Panc1 (cell line): ENCODE measurements around the gene MOK. TPM values are rescaled to one million over a fixed set of nuclear protein-coding genes. Genes with fewer than 3 reads are reported as not detected.

Experiments
- ATAC-seq: fragments of 200-7000 bp; cut with Tn5 transposase; 2 replicates; pipeline ENCODE4 v1.9.1; 2020; ENCODE audit warnings: mild to moderate bottlenecking, moderate library complexity
- BruUV-seq: library from RNA; stranded (reverse); fragments of 400-500 nt; replicated peaks from 2 replicates; lab custom pipeline; 2021; lab: Mats Ljungman, UMichigan
- CTCF ChIA-PET: fragments of 300-600 bp; sonication (Branson Sonifier 250); formaldehyde crosslinking; loops from one replicate; lab custom pipeline; 2022; ENCODE audit warnings: antibody characterized with exemption; lab: Charles Lee
- POLR2A ChIA-PET: fragments of 300-600 bp; sonication (Branson Sonifier 250); formaldehyde crosslinking; loops from one replicate; lab custom pipeline; 2022; ENCODE audit warnings: antibody characterized with exemption; lab: Charles Lee
- DNase-seq: peaks from one replicate; pipeline ENCODE4 v3.0.0-alpha.2; 2010; ENCODE audit warnings: low read depth, low spot score
- H3K27ac ChIP-seq: 2 replicates; pipeline ENCODE4 v1.5.1; 2011; ENCODE audit warnings: mild to moderate bottlenecking, low read length, inconsistent platforms
- H3K27me3 ChIP-seq: fragments of 200-500 bp; sonication (Bioruptor generic); 2 replicates; pipeline ENCODE4 v1.6.0; 2014; ENCODE audit warnings: low read length, inconsistent platforms; ENCODE audit not compliant: control insufficient read depth, insufficient read depth
- H3K36me3 ChIP-seq: fragments of 200-500 bp; sonication (Bioruptor generic); 2 replicates; pipeline ENCODE4 v1.5.1; 2014; ENCODE audit warnings: inconsistent platforms, mild to moderate bottlenecking, low read length, moderate library complexity; ENCODE audit not compliant: control insufficient read depth, insufficient read depth
- H3K4me1 ChIP-seq: 2 replicates; pipeline ENCODE4 v1.5.1; 2011; ENCODE audit warnings: inconsistent platforms, mild to moderate bottlenecking, low read length, moderate library complexity; ENCODE audit not compliant: control insufficient read depth, insufficient read depth
- H3K4me3 ChIP-seq, 2 experiments: 2 replicates each; pipeline ENCODE4 v1.5.1; 2011 to 2012; ENCODE audit warnings: low read depth in 2 of 2, low read length in 2 of 2, mild to moderate bottlenecking in 2 of 2, inconsistent platforms in 1 of 2, moderate library complexity in 1 of 2
- H3K9me3 ChIP-seq: fragments of 200-500 bp; sonication (Bioruptor generic); 2 replicates; pipeline ENCODE4 v1.5.1; 2014; ENCODE audit warnings: low read depth, mild to moderate bottlenecking, inconsistent platforms, low read length, moderate library complexity; ENCODE audit not compliant: control insufficient read depth, insufficient read depth
- CTCF ChIP-seq: fragments of 450-650 bp; IDR thresholded peaks from 2 replicates; pipeline ENCODE4 v1.5.1; 2017; ENCODE audit warnings: mild to moderate bottlenecking
- POLR2AphosphoS5 ChIP-seq: IDR thresholded peaks from 2 replicates; pipeline ENCODE4 v1.6.1; 2012; ENCODE audit warnings: mild to moderate bottlenecking, low read depth, low read length, moderate library complexity
- REST ChIP-seq, 2 experiments: IDR thresholded peaks; 2 replicates each; pipeline ENCODE4 v1.6.1; 2011 to 2012; ENCODE audit warnings: low read depth in 2 of 2, control low read depth in 1 of 2, low read length in 1 of 2, mild to moderate bottlenecking in 1 of 2, moderate library complexity in 1 of 2; ENCODE audit not compliant: insufficient read depth in 1 of 2
- SIN3A ChIP-seq: IDR thresholded peaks from 2 replicates; pipeline ENCODE4 v1.6.1; 2012; ENCODE audit warnings: low read depth, mild to moderate bottlenecking, low read length, moderate library complexity, borderline replicate concordance; ENCODE audit not compliant: insufficient read depth
- TCF7L2 ChIP-seq: IDR thresholded peaks from 2 replicates; pipeline ENCODE4 v1.6.1; 2011; ENCODE audit warnings: mild to moderate bottlenecking, low read depth, low read length, inconsistent platforms
- in situ Hi-C: cut with HindIII; loops from 2 replicates; pipeline ENCODE4 v1.10.0; 2016; ENCODE audit warnings: low sequenced_read_pairs, low pct_unique_long_range_greater_than_20kb
- intact Hi-C: fragments of 100-400 bp; cut with micrococcal nuclease; formaldehyde crosslinking; loops from one replicate; pipeline ENCODE4 v1.10.0; 2022; ENCODE audit not compliant: unreplicated experiment
- total RNA-seq: library from RNA; stranded (reverse); gene quantifications from one replicate; pipeline ENCODE4 v1.2.1, GENCODE V29; 2021; ENCODE audit not compliant: unreplicated experiment

The MOK gene
- total RNA-seq, 1 experiment from 2014 or later = 9.8 TPM

- H3K4me3 ChIP-seq = no peak overlapping the region
Measured at GRCh38 chr14:102188187-102188586, 116.8 kb downstream of the MOK start.

GRCh38 chr14:102187568-102188001 lies 117.4 kb downstream of the MOK start:
- CTCF ChIA-PET = no interaction called here
- no peak for TF ChIP-seq POLR2AphosphoS5
- TF ChIP-seq SIN3A = no peak
- TF ChIP-seq CTCF = no peak
- no peak for TF ChIP-seq TCF7L2
- TF ChIP-seq REST (IDR thresholded peaks at IDR 0.05; ENCODE audit: insufficient read depth in 1 of 2, low read depth in 2 of 2, low read length in 1 of 2) = no peak
- ATAC-seq = peak; percentile 71; the same call in 1 of the 2 replicates
- Histone ChIP-seq H3K27me3 (no peaks in the 10 kb centered on the region), H3K4me3 (no peak overlapping the region), H3K9me3 (no peaks in the 10 kb centered on the region), H3K36me3 (no peaks in the 10 kb centered on the region), H3K27ac (no peak overlapping the region), H3K4me1 (peaks cover 11% of the 10 kb centered on the region)
- in situ Hi-C loops (no loop called here), intact Hi-C loops (no loop called here)
- POLR2A ChIA-PET = no interaction called here
- DNase-seq = no peak
- BruUV-seq = no TSS peak

More at GRCh38 chr14:102188187-102188586, 116.8 kb downstream of the MOK start:
- in situ Hi-C loops (no loop called here), intact Hi-C loops (no loop called here)
- Histone ChIP-seq H3K36me3 (no peaks in the 10 kb centered on the region), H3K4me1 (peaks cover 11% of the 10 kb centered on the region), H3K27me3 (no peaks in the 10 kb centered on the region), H3K9me3 (no peaks in the 10 kb centered on the region), H3K27ac (no peak overlapping the region)
- DNase-seq = no peak
- TF ChIP-seq SIN3A = no peak
- no peak for TF ChIP-seq CTCF
- no peak for TF ChIP-seq TCF7L2
- TF ChIP-seq REST (IDR thresholded peaks at IDR 0.05; ENCODE audit: insufficient read depth in 1 of 2, low read depth in 2 of 2, low read length in 1 of 2) = no peak
- no peak for TF ChIP-seq POLR2AphosphoS5
- ChIA-PET CTCF (no interaction called here), POLR2A (no interaction called here)
- BruUV-seq = no TSS peak
- ATAC-seq = no peak
